GM12872 (cell line): Measurements from ENCODE around the gene TBC1D3B.

Source experiments
- TF ChIP-seq, protein P1 (sequence below): IDR thresholded peaks from 3 replicates; pipeline ENCODE4 v1.5.1; 2011; ENCODE audit warnings: low read depth, mild to moderate bottlenecking, low read length, moderate library complexity; ENCODE audit not compliant: insufficient read depth

TBC1D3B gene

DNA sequence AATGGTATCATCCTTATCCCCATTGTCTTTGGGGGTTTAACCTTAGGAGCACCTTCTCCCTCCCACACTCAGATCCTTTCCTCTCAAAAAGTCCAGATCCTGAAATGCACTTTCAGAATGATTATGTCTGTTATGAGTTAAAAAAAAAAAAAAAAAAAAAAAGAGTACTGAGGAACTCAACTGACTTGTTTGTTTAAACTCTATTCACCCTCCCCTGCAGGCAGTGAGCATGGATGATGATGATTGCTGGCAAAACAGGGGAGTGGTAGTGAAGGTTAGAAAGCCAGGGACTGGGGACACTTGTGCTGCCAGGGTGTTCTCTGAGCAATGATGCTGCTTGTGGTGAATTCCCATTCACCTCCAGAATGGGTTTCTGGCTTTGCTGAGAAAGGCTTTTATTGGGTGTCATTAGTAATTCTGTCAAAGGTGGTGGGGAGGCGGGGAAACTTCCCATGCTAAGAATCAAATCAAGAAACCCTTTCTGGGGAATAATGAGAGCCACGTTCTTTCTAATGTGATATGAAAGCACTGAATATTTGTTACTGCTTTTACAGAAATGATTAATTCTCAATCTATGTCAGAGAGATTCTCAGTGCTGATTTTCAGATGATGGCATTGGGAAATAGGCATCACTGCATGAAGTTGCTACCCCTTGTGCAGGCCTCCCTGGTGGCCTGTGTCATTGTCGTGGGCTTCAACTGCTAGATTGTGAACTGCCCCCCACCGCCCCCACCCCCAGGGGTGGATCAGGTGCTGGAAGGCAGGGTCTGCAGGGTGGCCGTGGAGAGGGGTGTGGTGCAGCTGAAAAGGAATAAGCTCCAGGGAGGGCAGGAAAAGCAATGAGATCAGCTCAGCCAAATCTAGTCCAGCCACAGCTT lies 58.7 kb downstream of the TBC1D3B start:
- TF ChIP-seq, protein P1, sequence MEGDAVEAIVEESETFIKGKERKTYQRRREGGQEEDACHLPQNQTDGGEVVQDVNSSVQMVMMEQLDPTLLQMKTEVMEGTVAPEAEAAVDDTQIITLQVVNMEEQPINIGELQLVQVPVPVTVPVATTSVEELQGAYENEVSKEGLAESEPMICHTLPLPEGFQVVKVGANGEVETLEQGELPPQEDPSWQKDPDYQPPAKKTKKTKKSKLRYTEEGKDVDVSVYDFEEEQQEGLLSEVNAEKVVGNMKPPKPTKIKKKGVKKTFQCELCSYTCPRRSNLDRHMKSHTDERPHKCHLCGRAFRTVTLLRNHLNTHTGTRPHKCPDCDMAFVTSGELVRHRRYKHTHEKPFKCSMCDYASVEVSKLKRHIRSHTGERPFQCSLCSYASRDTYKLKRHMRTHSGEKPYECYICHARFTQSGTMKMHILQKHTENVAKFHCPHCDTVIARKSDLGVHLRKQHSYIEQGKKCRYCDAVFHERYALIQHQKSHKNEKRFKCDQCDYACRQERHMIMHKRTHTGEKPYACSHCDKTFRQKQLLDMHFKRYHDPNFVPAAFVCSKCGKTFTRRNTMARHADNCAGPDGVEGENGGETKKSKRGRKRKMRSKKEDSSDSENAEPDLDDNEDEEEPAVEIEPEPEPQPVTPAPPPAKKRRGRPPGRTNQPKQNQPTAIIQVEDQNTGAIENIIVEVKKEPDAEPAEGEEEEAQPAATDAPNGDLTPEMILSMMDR = no peak
